ENCODE results near the gene MAPK6. TPM values are rescaled to one million over a fixed set of nuclear protein-coding genes. Genes with fewer than 3 reads are reported as not detected.

The MAPK6 gene
- total and polyA plus RNA-seq, 8 donors = 2.3 to 159 (median 14.5) TPM

GRCh38 chr15:52021892-52022540 is 3.0 kb downstream of the MAPK6 start:
- no peak for DNase-seq
- intact Hi-C loops (cut with DNase I; ENCODE audit: low total_unique reads) = no loop called here
- Histone ChIP-seq H3K9me3 (no peaks in the 10 kb centered on the region), H3K27ac (peak overlapping the region; percentile 46 to 97 (median 95)), H3K27me3 (no peaks in the 10 kb centered on the region), H3K4me3 (peak overlapping the region in 2 of 4 donors; percentile 12 to 52), H3K4me1 (peaks cover 21 to 59% (median 40%) of the 10 kb centered on the region in 4 donors), H3K36me3 (no peaks in the 10 kb centered on the region)
- TF ChIP-seq CTCF (IDR thresholded peaks at IDR 0.05) = no peak
- no peak for TF ChIP-seq POLR2AphosphoS5 (IDR thresholded peaks at IDR 0.05)
- TF ChIP-seq EP300 (IDR thresholded peaks at IDR 0.05) = no peak
- TF ChIP-seq POLR2A (IDR thresholded peaks at IDR 0.05) = no peak
- 45 to 61% (median 48%) methylated on average over 10 of the region's 10 CpGs for WGBS, 5 donors

GRCh38 chr15:52023169-52023922 is 4.3 kb downstream of the MAPK6 start:
- Histone ChIP-seq H3K9me3 (no peaks in the 10 kb centered on the region), H3K27me3 (no peaks in the 10 kb centered on the region), H3K4me1 (peaks cover 20 to 62% (median 42%) of the 10 kb centered on the region in 4 donors), H3K36me3 (peaks cover 0 to 3% (median 2%) of the 10 kb centered on the region in 4 donors), H3K4me3 (no peak overlapping the region), H3K27ac (peak overlapping the region in 4 of 5 donors; percentile 1 to 97 (median 94))
- intact Hi-C loops (cut with DNase I; ENCODE audit: low total_unique reads) = no loop called here
- DNase-seq = no peak
- no peak for TF ChIP-seq CTCF (IDR thresholded peaks at IDR 0.05)
- TF ChIP-seq EP300 (IDR thresholded peaks at IDR 0.05) = no peak
- no peak for TF ChIP-seq POLR2AphosphoS5 (IDR thresholded peaks at IDR 0.05)
- no peak for TF ChIP-seq POLR2A (IDR thresholded peaks at IDR 0.05)
- 88 to 97% (median 97%) methylated on average over 13 of the region's 13 CpGs for WGBS, 5 donors

DNA sequence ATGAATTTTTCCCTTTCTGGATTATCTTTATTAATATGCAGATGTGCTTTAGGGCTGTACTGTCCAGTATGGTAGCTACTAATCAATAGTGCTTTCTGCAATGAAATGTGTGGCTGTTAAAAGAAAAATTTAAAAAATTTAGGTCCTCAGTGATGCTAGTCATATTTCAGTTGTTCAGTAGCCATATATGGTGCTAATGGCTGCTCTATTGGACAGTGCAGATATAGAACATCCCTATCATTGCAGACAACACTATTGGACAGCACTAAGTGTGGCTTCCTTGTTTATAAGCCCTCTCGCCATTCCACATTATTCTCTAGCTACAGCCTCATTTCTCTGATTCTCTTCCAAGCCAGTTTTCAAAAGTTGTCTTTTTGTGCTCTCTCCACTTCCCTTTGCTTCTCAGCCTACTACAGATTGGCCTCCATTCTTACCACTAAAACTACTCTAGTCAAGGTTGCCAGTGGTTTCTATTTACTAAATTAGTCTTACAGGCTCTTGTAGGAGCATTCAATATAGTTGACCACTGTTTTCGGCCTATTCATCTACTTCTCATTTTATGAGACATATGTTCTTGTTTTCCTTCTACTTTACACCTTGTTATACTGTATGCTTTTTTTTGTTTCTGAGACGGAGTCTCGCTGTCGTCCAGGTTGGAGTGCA is 9.5 kb downstream of the MAPK6 start:
- intact Hi-C loops (cut with DNase I; ENCODE audit: low total_unique reads) = no loop called here
- TF ChIP-seq CTCF (IDR thresholded peaks at IDR 0.05) (no peak), POLR2AphosphoS5 (IDR thresholded peaks at IDR 0.05) (no peak), POLR2A (IDR thresholded peaks at IDR 0.05) (no peak)

GRCh38 chr15:52030010-52030409 is 11.0 kb downstream of the MAPK6 start:
- 77 to 90% (median 84%) methylated on average over 2 of the region's 2 CpGs for WGBS, 5 donors
- H3K36me3 ChIP-seq = peaks cover 0 to 18% (median 5%) of the 10 kb centered on the region in 4 donors
- intact Hi-C loops (cut with DNase I; ENCODE audit: low total_unique reads) = no loop called here

More for the DNA sequence above, 9.5 kb downstream of the MAPK6 start:
- H3K27ac ChIP-seq = no peak overlapping the region
- peaks cover 0 to 57% (median 29%) of the 10 kb centered on the region in 4 donors for H3K4me1 ChIP-seq
- WGBS, 5 donors = 89 to 95% (median 93%) methylated on average over 5 of the region's 5 CpGs
- peaks cover 0 to 11% (median 5%) of the 10 kb centered on the region in 4 donors for H3K36me3 ChIP-seq
- H3K27me3 ChIP-seq = no peaks in the 10 kb centered on the region
- peaks cover 0 to 5% (median 0%) of the 10 kb centered on the region in 4 donors for H3K9me3 ChIP-seq
- no peak for DNase-seq
- no peak overlapping the region for H3K4me3 ChIP-seq

More at GRCh38 chr15:52030010-52030409, 11.0 kb downstream of the MAPK6 start:
- Histone ChIP-seq H3K4me3 (no peak overlapping the region), H3K27me3 (no peaks in the 10 kb centered on the region), H3K27ac (no peak overlapping the region), H3K4me1 (peaks cover 0 to 53% (median 23%) of the 10 kb centered on the region in 4 donors), H3K9me3 (peaks cover 0 to 12% (median 0%) of the 10 kb centered on the region in 4 donors)
- no peak for TF ChIP-seq EP300 (IDR thresholded peaks at IDR 0.05)
- no peak for TF ChIP-seq POLR2AphosphoS5 (IDR thresholded peaks at IDR 0.05)
- DNase-seq = no peak
